Stimulated activated CD4-positive, alpha-beta T cell treated with anti-CD3 and anti-CD28 coated beads, Interleukin-1b, Interleukin-23, amount 100 ng/mL, for 1 hour (primary cell): ENCODE data around the gene TPM1.
"Not testable (repeated sequence)": the region's sequence is repeated elsewhere in the genome, so short reads cannot be mapped to it uniquely, and the experiment has no call there.

Source experiments
- DNase-seq, 2 donors: peaks; one replicate each; pipeline ENCODE4 v3.0.0-alpha.2; 2020; ENCODE audit warnings: low read depth in 2 of 2

TPM1 gene

GRCh38 chr15:63041974-63042876 lies at the start of gene TPM1:
TPM1 (plus strand) TSS chr15:63042747; CDS start chr15:63042830, 83 bp downstream.
- DNase-seq: no peak

GRCh38 chr15:62993066-62993465 lies 49.5 kb upstream of the TPM1 start:
- no peak for DNase-seq

- DNase-seq: not testable (repeated sequence)
These were observed 48.9 kb upstream of the TPM1 start for GRCh38 chr15:62993632-62994031.

GRCh38 chr15:62994439-62994838 lies 48.1 kb upstream of the TPM1 start:
- no peak for DNase-seq

- no peak for DNase-seq
These were observed 47.4 kb upstream of the TPM1 start for GRCh38 chr15:62994975-62995681.

- no peak for DNase-seq
These were observed 45.1 kb upstream of the TPM1 start for GRCh38 chr15:62997441-62997840.

GRCh38 chr15:62998262-62998890 lies 44.2 kb upstream of the TPM1 start:
- DNase-seq: no peak

GRCh38 chr15:62999178-62999577 lies 43.4 kb upstream of the TPM1 start:
- no peak for DNase-seq

GRCh38 chr15:62999923-63000561 lies 42.5 kb upstream of the TPM1 start:
- no peak for DNase-seq

- no peak for DNase-seq
These were observed 41.8 kb upstream of the TPM1 start for GRCh38 chr15:63000706-63001105.

- no peak for DNase-seq
These were observed 38.3 kb upstream of the TPM1 start for GRCh38 chr15:63004211-63004610.

- DNase-seq: no peak
These were observed 36.3 kb upstream of the TPM1 start for GRCh38 chr15:63006032-63006878.

- DNase-seq: no peak
These were observed 34.1 kb upstream of the TPM1 start for GRCh38 chr15:63008333-63009049.

GRCh38 chr15:63010386-63010785 lies 32.2 kb upstream of the TPM1 start:
- no peak for DNase-seq

GRCh38 chr15:63010920-63011693 lies 31.4 kb upstream of the TPM1 start:
- no peak for DNase-seq

GRCh38 chr15:63012444-63012843 lies 30.1 kb upstream of the TPM1 start:
- no peak for DNase-seq

- DNase-seq: no peak
These were observed 29.3 kb upstream of the TPM1 start for GRCh38 chr15:63013052-63013808.

- no peak for DNase-seq
These were observed 28.0 kb upstream of the TPM1 start for GRCh38 chr15:63014578-63014977.

- no peak for DNase-seq
These were observed 26.9 kb upstream of the TPM1 start for GRCh38 chr15:63015618-63016017.
